K562 (cell line): ENCODE measurements around the gene GPR21. TPM values are rescaled to one million over a fixed set of nuclear protein-coding genes. Genes with fewer than 3 reads are reported as not detected.

ENCODE experiments used
- ATAC-seq: fragments of 200-7000 bp; cut with Tn5 transposase; 3 replicates; pipeline ENCODE4 v1.9.1; 2020; ENCODE audit warnings: moderate library complexity
- BruUV-seq: library from RNA; stranded (reverse); fragments of 400-500 nt; replicated peaks from 2 replicates; lab custom pipeline; 2021; lab: Mats Ljungman, UMichigan
- CTCF ChIA-PET: fragments of 300-600 bp; formaldehyde crosslinking; extraction: SDS; loops from one replicate; lab custom pipeline; 2021; ENCODE audit warnings: low intra/inter-chr PET ratio; lab: Yijun Ruan, JAX
- POLR2A ChIA-PET: fragments of 300-600, 350-650 bp; sonication (Branson Sonifier 250); formaldehyde crosslinking; extraction: SDS; loops from one replicate; lab custom pipeline; 2021; ENCODE audit warnings: antibody characterized with exemption, inconsistent platforms; lab: Yijun Ruan, JAX
- DNase-seq, 4 experiments: peaks; one replicate each; pipeline versions ENCODE4 v3.0.0 to v3.0.0-alpha.2; 2011 to 2018; ENCODE audit warnings: low spot score in 3 of 4, mixed read lengths in 3 of 4; ENCODE audit errors: extremely low read depth in 1 of 4
- FAIRE-seq: peaks from 2 replicates; lab custom pipeline; 2011; peaks lifted over from hg19 to GRCh38; lab: Jason Lieb, UNC
- H2AFZ ChIP-seq: 2 replicates; pipeline ENCODE4 v1.6.0; 2011; ENCODE audit warnings: low read depth, low read length, control low read depth, inconsistent platforms
- H3K27ac ChIP-seq: fragments of 200-600 bp; 3 replicates; pipeline ENCODE4 v1.8.0; 2011; ENCODE audit warnings: low read depth, mild to moderate bottlenecking, control low read depth, inconsistent platforms, low read length, moderate library complexity, mixed read lengths; ENCODE audit errors: extremely low read depth
- H3K27me3 ChIP-seq, 2 experiments: fragments of 300-600 bp in 1 of 2; 2 replicates in 1 of 2; 3 replicates in 1 of 2; pipeline versions ENCODE4 v1.6.0 to v1.8.0; 2011; ENCODE audit warnings: inconsistent platforms in 2 of 2, low read length in 2 of 2, mild to moderate bottlenecking in 1 of 2, mixed read lengths in 1 of 2, moderate library complexity in 1 of 2; ENCODE audit not compliant: control insufficient read depth in 2 of 2, insufficient read depth in 2 of 2
- H3K36me3 ChIP-seq: fragments of 300-600 bp; 3 replicates; pipeline ENCODE4 v1.8.0; 2011; ENCODE audit warnings: mild to moderate bottlenecking, low read length, inconsistent platforms; ENCODE audit not compliant: control insufficient read depth, insufficient read depth
- H3K4me1 ChIP-seq, 2 experiments: fragments of 200-600 bp in 1 of 2; replicated peaks in 1 of 2; 2 replicates in 1 of 2; 3 replicates in 1 of 2; pipeline versions ENCODE4 v1.5.1 to v1.8.0; 2011; ENCODE audit warnings: inconsistent platforms in 2 of 2, low read length in 2 of 2, mild to moderate bottlenecking in 1 of 2, mixed read lengths in 1 of 2, moderate library complexity in 1 of 2; ENCODE audit not compliant: control insufficient read depth in 2 of 2, insufficient read depth in 2 of 2
- H3K4me2 ChIP-seq: 2 replicates; pipeline ENCODE4 v1.6.1; 2011; ENCODE audit warnings: low read length, control low read depth, inconsistent platforms, mixed read lengths; ENCODE audit not compliant: insufficient read depth
- H3K4me3 ChIP-seq: fragments of 200-600 bp; sonication (generic), shearing (Covaris generic); 2 replicates; pipeline ENCODE4 v1.5.1; 2016; ENCODE audit warnings: control low read depth, inconsistent platforms
- H3K79me2 ChIP-seq: fragments of 200-600 bp; 3 replicates; pipeline ENCODE4 v1.8.0; 2011; ENCODE audit warnings: low read length, inconsistent platforms; ENCODE audit not compliant: control insufficient read depth, insufficient read depth
- H3K9ac ChIP-seq, 2 experiments: 2 replicates each; pipeline versions ENCODE4 v1.6.0 to v1.6.1; 2011; ENCODE audit warnings: low read depth in 2 of 2, low read length in 2 of 2, control low read depth in 1 of 2, inconsistent platforms in 1 of 2, mild to moderate bottlenecking in 1 of 2, mixed read lengths in 1 of 2; ENCODE audit not compliant: insufficient read depth in 1 of 2
- H3K9me1 ChIP-seq: one replicate; pipeline ENCODE4 v1.6.0; 2011; ENCODE audit warnings: inconsistent platforms, mild to moderate bottlenecking, low read length, moderate library complexity; ENCODE audit not compliant: control insufficient read depth, insufficient read depth
- H3K9me3 ChIP-seq: replicated peaks from 2 replicates; pipeline ENCODE4 v1.5.1; 2011; ENCODE audit warnings: low read depth, low read length, inconsistent platforms; ENCODE audit not compliant: control insufficient read depth, insufficient read depth
- H4K20me1 ChIP-seq: replicated peaks from 2 replicates; pipeline ENCODE4 v1.6.1; 2011; ENCODE audit warnings: low read length, inconsistent platforms, mixed read lengths; ENCODE audit not compliant: control insufficient read depth, insufficient read depth
- KAT2B ChIP-seq: IDR thresholded peaks from one replicate; pipeline ENCODE4 v1.6.1; 2012; ENCODE audit warnings: low read depth, mild to moderate bottlenecking, control low read depth, inconsistent platforms, low read length, moderate library complexity
- NBN ChIP-seq: fragments of 450-650 bp; IDR thresholded peaks from 2 replicates; pipeline ENCODE4 v1.6.1; 2016; ENCODE audit warnings: low read depth, mild to moderate bottlenecking
- NCOA2 ChIP-seq, 2 experiments: fragments of 450-650 bp; IDR thresholded peaks; 2 replicates each; pipeline ENCODE4 v1.6.1; 2018; ENCODE audit warnings: mild to moderate bottlenecking in 2 of 2, moderate library complexity in 1 of 2; ENCODE audit not compliant: partially characterized antibody in 2 of 2
- NFE2L1 ChIP-seq: fragments of 450-650 bp; IDR thresholded peaks from 2 replicates; pipeline ENCODE4 v1.6.1; 2016; ENCODE audit warnings: missing genetic modification characterization, low read depth, mild to moderate bottlenecking, missing compliant biosample characterization, moderate library complexity, borderline replicate concordance
- ZNF232 ChIP-seq: sonication (generic); formaldehyde crosslinking; IDR thresholded peaks from 2 replicates; pipeline ENCODE4 v1.8.0; 2022; ENCODE audit warnings: mild to moderate bottlenecking, missing genetic modification reagents
- whole genome bisulfite sequencing: fragments of 100-300 bp; shearing (Covaris generic); methylation state at CpG from one replicate; pipeline ENCODE4 v1.1.6; 2016; ENCODE audit warnings: low coverage, mixed read lengths; ENCODE audit not compliant: insufficient coverage; ENCODE audit errors: missing lambda C conversion rate; 5-methylcytosine and 5-hydroxymethylcytosine counted together
- in situ Hi-C: fragments of 300-500 bp; cut with MboI; formaldehyde crosslinking; loops from 4 replicates; pipeline ENCODE4 v1.15.0; 2018; ENCODE audit warnings: inconsistent platforms, mixed read lengths
- intact Hi-C: fragments of 100-400 bp; cut with micrococcal nuclease; formaldehyde crosslinking; loops from 2 replicates; pipeline ENCODE4 v1.14.2; 2022
- polyA plus RNA-seq, 8 experiments: library from polyadenylated mRNA; depleted of rRNA in 4 of 8; stranded (reverse) in 5 of 8; unstranded in 3 of 8; fragments of >200 nt; fragmentation: Nextera tagmentation in 2 of 8; fragmentation: Illumina TruSeq in 1 of 8; extraction: Ambion mirVana in 2 of 8; extraction: Trizol in 1 of 8; gene quantifications; 2 replicates each; pipeline versions ENCODE4 v1.2.1 to v1.2.3, GENCODE V29; 2011 to 2014; ENCODE audit warnings: inconsistent platforms in 1 of 8, missing spikeins in 1 of 8
- total RNA-seq, 7 experiments: library from RNA; depleted of rRNA in 6 of 7; stranded (reverse); fragments of >200 nt in 6 of 7; fragmentation: Illumina TruSeq in 2 of 7; extraction: Trizol in 2 of 7; gene quantifications; 2 replicates each; pipeline versions ENCODE4 v1.2.1 to v1.2.3, GENCODE V29; 2011 to 2021; ENCODE audit warnings: low replicate concordance in 1 of 7
- TF ChIP-seq, protein P1 (sequence below): fragments of 250-450 bp; sonication (Bioruptor Pico); IDR thresholded peaks from 2 replicates; pipeline ENCODE4 v1.8.0; 2022; ENCODE audit warnings: moderate library complexity, mild to moderate bottlenecking, inconsistent platforms
- TF ChIP-seq, protein P2 (sequence below): sonication (generic); formaldehyde crosslinking; IDR thresholded peaks from 2 replicates; pipeline ENCODE4 v1.8.1; 2023; ENCODE audit warnings: mild to moderate bottlenecking, missing genetic modification reagents

The GPR21 gene
- total and polyA plus RNA-seq, 9 of the 15 experiments (the other 6 are each of a cell fraction or from before 2014, with no cell fraction given): 0.16 to 0.83 (median 0.36) TPM; not detected in 6

DNA sequence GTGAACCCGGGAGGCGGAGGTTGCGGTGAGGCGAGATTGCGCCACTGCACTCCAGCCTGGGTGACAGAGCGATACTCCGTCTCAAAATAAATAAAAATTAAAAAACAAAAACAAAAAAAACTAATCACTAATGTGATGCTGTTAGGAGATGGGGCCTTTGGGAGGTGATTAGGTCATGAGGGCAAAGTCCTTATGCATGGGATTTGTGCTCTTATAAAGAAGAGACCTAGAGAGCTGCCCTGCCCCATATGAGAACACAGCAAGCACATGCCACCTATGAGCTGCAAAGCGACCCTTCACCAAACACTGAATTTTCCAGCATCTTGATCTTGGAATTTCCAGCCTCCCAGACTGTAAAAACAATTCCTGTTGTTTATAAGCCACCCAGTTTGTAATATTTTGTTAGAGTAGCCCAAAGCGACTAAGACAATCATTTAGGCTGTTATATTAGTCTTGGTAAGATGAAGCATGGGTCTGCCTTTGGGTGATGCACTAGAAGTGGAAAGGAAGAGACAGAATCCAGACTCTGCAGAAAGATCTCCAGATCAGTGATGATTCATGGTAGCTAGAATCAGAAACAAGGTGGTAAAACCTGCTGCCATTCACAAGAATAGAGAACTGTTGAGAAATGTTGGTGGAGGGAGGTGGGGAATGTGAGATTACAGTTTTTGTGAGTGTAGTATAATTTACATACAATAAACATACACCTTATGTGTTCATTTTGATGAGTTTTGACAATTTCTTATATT is 26.2 kb downstream of the GPR21 start:
- Histone ChIP-seq H3K36me3 (peaks cover 3% of the 10 kb centered on the region; the same call in 1 of the 3 replicates), H3K4me2 (no peak overlapping the region), H3K79me2 (no peaks in the 10 kb centered on the region), H3K4me1 (no peaks in the 10 kb centered on the region), H2AFZ (no peak overlapping the region), H3K27me3 (no peaks in the 10 kb centered on the region), H3K27ac (no peak overlapping the region), H4K20me1 (no peaks in the 10 kb centered on the region), H3K4me3 (no peak overlapping the region), H3K9me3 (no peaks in the 10 kb centered on the region), H3K9me1 (no peaks in the 10 kb centered on the region)
- 95% methylated on average over 9 of the region's 9 CpGs for WGBS
- in situ Hi-C loops: no loop called here
- no TSS peak for BruUV-seq
- CTCF ChIA-PET: no interaction called here
- DNase-seq (no peak), FAIRE-seq (peak; percentile 70)
- intact Hi-C loops: loop anchor here (10.0 kb wide), 1 partner anchor 595 kb away; no protein-coding TSS in a partner anchor
- POLR2A ChIA-PET: interaction anchor here (1.0 to 1.2 kb wide), 2 partner anchors 14 to 16 kb away, joined by 3 read pairs; no protein-coding TSS in a partner anchor
- TF ChIP-seq KAT2B: no peak
- TF ChIP-seq, protein P1, sequence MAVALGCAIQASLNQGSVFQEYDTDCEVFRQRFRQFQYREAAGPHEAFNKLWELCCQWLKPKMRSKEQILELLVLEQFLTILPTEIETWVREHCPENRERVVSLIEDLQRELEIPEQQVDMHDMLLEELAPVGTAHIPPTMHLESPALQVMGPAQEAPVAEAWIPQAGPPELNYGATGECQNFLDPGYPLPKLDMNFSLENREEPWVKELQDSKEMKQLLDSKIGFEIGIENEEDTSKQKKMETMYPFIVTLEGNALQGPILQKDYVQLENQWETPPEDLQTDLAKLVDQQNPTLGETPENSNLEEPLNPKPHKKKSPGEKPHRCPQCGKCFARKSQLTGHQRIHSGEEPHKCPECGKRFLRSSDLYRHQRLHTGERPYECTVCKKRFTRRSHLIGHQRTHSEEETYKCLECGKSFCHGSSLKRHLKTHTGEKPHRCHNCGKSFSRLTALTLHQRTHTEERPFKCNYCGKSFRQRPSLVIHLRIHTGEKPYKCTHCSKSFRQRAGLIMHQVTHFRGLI (CRISPR knock-in tag): no peak
- no peak for TF ChIP-seq ZNF232 (CRISPR knock-in tag)
- TF ChIP-seq NBN: no peak
- TF ChIP-seq NFE2L1 (tag): no peak
- TF ChIP-seq, protein P2, sequence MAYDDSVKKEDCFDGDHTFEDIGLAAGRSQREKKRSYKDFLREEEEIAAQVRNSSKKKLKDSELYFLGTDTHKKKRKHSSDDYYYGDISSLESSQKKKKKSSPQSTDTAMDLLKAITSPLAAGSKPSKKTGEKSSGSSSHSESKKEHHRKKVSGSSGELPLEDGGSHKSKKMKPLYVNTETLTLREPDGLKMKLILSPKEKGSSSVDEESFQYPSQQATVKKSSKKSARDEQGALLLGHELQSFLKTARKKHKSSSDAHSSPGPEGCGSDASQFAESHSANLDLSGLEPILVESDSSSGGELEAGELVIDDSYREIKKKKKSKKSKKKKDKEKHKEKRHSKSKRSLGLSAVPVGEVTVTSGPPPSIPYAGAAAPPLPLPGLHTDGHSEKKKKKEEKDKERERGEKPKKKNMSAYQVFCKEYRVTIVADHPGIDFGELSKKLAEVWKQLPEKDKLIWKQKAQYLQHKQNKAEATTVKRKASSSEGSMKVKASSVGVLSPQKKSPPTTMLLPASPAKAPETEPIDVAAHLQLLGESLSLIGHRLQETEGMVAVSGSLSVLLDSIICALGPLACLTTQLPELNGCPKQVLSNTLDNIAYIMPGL (CRISPR knock-in tag): no peak
- TF ChIP-seq NCOA2 (IDR thresholded peaks at IDR 0.05; ENCODE audit: partially characterized antibody in 2 of 2): no peak
- TF ChIP-seq, all 486 proteins: peak for 0
- ATAC-seq: no peak; the same call in 2 of the 3 replicates
- no peak overlapping the region for H3K9ac ChIP-seq
